Stimulated activated CD8-positive, alpha-beta memory T cell treated with anti-CD3 and anti-CD28 coated beads, Interleukin-2, amount 100 ng/mL, for 48 hours (primary cell): ENCODE measurements around the gene VSX1.

Experiments used
- DNase-seq, 2 donors: peaks; one replicate each; pipeline ENCODE4 v3.0.0-alpha.2; 2020; ENCODE audit warnings: low read depth in 2 of 2

Gene VSX1

DNA sequence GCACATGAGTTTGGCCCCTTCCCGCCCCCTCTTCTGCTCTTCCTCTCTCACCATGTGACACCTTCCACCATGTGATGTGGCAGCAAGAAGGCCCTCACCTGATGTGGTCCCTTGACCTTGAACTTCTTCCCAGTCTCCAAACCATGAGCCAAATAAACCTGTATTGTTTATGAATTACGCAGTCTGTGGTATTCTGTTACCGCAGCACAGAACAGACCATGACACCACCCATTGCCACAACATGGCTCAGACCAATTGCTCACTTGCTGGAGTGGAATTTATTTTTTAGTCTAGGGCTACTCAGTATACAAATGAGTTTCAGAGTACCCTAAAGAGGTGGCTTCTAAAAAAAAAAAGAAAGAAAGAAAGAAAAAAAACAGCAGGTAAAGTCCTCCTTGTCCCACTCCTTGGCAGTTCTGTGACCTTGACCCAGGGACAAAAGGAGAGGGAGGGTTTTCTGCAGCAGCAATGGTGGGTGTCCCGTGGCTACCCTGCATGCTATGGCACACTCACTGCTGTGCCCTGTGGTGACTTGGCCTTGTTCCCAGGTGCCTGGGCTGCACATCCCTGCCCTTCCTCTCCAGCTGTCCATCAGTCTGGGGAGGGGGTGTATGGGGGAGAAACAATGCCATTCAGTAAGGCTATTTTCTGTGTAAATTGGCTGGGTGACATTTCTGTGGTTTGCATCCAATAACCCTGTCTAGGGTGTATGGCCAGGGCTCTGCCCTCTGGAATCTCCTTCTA is 5.4 kb upstream of the VSX1 start:
- DNase-seq, result no peak

DNA sequence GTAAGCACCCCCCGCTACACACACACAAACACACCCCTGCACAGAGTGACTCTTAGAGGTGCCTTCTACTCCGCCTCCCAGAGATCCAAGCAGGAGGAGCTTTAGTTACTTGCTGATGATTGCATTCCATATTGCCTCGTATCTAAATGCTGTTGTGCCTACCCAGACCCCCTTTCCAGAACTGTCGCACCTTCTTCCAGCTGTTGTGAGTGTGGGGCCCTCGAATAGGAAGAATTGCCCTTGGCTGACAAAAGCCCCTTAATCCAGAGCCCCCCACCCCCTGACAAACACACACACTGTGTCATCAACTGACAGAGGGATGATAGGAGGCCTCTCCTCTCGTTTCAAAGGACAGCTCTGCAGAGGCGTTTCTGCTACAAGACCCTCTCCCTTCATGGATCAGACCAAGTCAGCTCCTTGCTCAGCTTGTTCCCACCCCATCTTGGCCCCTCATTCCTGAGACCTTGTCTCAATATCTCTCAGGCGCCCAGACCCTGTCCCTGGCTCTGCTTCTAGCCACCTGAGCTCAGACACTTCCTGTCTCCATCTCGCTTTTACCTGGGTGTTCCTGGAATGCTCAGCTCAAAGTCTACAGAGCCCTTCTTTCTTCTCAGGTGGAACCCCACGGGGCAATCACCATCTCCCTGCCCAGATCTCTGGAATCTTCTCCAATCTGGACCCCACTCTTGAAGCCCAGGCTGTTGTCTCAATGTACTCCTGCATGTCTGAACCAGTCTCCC is 4.0 kb upstream of the VSX1 start:
- no peak for DNase-seq

DNA sequence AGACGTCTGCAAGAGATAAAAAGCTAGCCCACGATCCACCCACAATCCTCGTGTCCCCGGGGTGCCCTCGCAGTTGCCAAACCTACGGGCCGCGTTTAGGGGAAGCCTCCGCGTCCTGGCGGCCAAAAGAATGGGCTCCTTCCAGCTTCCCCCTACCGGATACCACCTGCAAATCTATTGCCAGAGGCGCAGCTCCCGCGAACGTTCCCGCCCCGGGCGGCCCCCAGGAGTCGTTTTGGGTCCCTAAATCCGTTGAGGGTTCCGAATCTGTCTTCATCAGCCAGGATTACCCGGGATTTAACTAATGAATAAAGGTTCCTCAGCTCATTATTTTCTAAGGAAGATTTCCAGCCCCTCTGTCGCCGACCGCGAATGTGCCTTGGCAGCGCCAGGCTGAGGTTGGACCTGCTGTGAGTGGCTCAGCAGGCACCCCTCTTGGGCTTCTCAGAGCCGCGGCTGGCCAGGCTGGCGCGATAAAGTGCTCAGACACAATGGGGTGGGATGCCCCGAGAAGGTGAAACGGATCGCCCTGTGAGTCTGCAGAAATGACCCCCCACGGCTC is 2.8 kb upstream of the VSX1 start:
- DNase-seq, result no peak

DNA sequence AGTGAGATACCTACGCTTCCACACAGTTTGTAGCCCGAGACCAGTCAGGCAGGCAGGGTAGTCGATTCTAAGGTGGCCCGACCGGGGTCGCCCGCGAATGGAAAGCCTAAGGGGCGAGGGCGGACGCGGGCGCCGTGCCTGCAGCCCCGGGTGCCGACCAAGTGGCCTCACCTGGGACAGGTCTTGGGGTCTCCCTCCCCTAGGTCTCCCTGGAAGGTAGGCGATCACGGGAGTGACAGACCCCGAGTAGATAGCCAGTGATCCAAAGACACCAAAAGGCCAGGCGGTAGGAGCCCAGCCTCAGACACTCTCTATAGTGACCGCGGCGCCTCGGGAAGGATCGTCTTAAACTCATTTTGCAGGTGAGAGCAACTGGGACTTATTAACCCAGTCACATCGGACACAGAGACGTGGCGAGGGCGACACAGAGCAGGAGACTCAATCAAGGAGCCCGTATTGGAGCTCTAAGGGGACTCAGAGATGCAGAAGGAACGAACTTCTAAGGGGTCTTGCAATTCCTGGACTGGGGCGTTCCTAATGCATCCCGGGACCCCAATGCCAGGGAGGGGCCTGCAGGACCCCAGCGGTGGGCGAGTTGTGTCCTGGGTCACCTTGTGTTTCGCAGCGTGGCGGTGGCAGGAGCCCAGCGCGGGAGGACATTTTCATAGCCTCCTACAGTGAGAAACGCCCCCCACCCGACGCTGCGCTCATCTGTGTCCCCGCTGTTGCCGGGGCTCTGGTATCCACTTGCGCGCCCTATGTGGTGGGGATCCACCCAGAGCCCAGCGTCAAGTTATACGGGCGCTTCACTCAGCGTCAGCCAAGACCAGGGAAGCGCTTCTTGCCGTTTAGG is 2.1 kb upstream of the VSX1 start:
- DNase-seq, result no peak

DNA sequence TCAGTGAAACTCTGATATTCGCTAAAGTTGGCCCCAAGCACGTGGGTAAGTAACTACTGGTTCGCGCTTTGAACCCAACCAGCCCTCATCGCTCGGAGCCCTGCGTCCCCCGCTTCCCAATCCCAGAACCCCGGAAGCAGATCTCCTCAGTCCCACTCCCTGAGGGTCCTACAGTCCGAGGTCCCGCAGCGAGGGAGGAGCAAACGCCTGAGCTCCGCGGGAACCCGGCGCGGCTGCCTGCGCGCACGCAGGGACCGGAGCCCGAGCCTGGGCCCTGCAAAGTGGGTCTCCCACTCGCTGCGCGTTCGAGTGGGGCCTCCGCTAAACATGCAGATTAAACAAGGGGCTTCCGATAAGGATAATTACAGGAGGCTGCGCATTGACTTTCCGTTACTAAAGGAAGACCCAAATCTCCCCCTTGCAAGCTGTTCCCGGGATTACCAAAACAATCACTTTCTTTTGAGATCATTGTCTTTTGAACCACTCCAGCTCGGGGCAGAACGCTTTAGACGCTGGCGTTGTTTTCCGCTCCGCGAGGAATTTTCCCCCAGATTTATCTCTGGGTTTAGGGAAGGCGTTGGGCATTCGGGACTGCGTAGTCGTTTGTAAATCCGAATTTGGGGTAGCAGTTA is 1.3 kb upstream of the VSX1 start:
- DNase-seq, result no peak

DNA sequence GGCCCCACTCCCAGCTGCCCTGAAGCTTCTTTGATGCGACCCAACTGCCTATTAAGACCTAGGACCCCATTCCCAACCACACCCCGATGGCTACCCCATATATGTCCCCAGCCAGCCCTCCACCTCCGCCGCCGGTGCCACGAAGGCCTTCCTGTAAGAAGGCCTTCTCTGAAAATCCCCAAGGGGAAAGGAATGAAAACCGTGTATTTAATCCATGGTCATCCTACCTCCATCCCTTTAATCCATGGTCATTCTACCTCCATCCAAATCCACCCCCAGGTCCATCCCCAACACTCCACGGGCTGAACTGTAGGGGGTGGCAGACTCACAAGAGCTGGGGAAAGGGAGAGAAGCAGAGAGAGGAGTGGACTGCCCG is 545 bp upstream of the VSX1 start:
- DNase-seq, result no peak

DNA sequence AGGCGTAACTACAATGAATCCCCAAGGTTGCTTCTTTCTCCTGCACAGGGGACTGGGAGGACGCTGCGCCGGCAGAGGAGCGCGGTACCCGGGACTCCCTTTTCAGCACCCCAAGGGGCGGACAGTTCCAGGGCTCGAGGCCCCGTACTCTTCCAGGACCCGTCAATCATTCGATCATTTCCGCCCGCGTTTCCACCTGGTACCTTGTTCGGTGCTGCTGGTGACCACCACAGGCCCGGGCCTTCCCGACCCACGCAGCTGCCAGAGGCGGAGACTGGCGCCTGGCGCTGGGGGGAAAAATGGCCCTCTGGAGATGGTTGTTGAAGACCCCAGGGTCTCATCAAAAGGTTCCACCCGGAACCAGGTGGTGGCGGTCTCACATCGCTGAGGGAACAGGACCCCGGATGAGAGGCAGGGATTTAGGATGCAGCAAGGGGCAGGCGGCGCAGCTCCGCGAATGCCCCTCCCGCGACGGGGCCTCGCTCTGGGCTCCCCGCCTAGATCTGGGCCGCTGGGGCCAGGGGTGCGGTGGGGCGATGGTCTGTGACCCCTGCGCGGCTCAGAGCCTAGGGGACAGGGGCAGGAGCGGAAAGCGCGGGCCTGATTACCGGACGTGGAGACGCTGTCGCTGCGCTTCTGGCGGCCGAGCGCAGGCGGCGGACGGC is 744 bp downstream of the VSX1 start:
- DNase-seq, result peak in 1 of 2 donors; percentile 33

DNA sequence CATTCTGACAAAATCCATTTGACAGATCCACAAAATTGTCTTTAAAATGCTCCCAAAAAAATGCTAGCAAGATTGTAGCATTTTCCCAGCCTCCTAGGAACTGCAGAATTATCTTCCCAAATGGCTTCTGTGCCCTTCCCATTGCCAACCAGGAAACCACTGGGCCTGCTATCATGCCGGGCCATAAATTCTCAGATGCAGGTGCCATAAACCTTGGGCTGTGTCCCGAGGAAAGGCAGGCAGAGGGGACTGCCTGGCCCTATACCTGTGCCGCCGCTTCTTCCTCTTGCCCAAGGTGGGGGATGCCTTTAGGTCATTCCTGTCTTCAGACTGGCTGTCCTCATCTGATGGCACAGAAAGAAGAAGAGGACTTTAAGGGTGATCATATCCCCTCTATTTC is 2.8 kb downstream of the VSX1 start:
- no peak for DNase-seq

DNA sequence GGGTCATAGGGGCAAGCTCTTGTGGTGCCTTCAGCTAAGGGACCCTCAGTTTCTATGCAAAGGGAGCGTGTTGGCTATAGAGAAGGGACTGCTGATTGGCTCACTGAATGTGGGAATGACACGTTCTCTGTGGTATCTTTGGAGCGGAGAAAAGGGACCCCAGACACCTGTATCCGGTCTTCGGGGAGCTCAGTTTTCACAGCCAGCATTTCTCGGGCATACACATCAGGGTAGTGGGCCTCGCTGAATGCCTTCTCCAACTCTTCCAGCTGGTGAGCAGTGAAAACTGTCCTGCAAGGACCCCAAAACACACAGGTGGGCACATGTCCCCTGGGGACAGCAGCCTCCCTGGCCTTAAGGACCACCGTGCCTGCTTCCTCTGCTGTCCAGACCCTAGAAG is 3.3 kb downstream of the VSX1 start:
- DNase-seq, result no peak

DNA sequence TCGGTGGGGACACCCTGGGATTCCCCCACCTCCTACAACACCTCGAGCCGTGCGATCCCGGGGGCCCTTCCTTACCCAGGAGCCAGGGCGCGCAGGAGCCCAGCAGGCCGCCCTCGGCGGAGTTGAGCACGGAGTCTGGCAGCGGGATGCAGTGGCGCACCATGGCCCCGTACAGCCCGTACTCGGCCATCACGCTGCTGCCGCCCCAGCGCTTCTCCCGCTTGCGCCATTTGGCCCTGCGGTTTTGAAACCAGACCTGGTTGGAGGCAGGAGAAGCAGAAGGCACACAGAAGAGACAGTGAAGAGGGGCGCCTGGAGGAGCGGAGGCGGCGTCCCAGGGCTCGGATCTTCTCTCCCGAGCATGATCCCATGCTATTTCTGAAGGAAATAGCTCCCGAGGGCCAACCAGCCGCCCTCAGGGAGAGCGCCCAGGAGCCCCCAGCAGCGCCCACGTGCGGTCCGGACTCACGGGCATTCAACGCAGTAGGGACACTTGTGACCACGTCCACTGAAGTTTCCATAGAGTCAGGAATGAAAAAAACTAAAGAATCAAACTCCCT is 4.3 kb downstream of the VSX1 start:
- DNase-seq, result no peak

DNA sequence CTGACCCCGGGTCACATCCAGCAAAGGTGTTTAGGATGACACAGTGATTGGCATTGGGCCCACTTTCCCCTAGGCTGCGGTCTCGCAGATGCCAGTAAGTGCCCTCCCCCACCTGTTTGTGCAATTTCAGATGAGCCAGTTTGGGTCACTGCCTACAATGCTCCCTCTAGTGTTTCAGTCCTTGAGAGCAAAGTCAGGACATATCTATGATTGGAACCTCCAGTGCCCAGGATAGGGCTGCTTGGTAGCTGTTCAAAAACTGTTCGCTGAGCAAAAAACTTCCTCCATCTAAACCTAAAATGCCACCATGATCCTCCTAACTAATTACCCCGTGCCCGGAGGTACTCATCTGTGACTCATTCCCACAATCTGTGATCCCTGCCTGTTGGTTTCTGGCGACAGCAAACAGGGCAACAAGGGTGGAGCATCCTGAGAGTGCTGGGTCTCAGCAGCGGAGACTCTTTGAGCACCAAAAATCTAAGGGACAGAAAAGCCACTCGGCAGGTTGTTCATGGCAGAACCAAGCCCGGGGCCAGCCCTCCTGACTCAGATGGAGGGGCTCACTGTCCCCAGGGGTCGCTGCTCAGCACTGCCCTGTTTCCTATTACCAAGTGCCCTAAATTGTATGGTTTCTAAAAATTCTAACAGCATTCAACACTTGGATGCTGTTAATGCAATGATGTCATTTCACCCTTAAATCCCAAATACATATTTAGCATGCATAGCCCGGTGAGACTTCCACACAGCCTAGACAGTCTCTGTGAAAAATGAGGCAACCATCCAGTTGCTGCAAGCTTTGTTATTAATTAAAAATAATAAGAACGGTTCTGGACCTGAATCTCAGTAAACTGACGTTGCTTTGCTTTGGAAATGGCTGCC is 5.0 kb downstream of the VSX1 start:
- DNase-seq, result no peak

DNA sequence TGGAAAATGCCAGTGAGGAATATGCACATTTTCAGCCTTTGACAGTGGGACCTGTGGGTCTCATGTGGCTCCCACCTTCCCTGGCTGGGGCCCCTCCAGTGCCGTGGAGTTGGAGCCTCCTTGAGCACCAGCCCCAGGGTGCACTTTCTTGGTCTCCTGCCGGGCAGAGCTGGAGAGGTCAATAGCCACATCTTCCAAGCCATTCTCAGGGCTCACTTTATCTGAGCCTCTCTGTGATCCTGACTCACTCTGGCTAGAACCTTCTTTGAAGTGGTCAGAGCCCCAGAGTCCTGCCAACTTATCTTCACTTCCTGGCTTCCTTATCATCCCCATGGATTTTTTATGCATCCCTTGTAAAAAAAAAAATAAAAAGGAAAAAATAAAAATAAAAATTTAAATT is 5.7 kb downstream of the VSX1 start:
- no peak for DNase-seq

DNA sequence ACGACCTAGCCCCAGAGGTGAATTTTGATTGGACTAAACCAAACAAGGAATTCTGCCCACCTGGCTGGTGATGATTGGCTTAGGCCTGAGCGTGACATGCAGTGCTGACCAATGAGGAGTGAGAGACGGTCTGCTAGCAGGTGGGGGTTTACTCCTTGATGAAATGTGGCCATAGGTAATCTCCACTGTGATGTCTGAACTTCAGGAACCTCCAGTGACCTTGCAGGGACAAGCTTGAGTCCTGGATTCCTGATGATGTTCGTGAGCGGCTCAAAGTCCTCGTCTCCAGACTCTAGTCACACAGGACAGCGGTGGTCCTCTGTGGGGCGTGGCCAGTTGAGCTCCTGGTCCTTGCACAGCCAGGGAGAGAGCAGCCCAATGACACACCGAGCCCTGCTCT is 8.4 kb downstream of the VSX1 start:
- no peak for DNase-seq

DNA sequence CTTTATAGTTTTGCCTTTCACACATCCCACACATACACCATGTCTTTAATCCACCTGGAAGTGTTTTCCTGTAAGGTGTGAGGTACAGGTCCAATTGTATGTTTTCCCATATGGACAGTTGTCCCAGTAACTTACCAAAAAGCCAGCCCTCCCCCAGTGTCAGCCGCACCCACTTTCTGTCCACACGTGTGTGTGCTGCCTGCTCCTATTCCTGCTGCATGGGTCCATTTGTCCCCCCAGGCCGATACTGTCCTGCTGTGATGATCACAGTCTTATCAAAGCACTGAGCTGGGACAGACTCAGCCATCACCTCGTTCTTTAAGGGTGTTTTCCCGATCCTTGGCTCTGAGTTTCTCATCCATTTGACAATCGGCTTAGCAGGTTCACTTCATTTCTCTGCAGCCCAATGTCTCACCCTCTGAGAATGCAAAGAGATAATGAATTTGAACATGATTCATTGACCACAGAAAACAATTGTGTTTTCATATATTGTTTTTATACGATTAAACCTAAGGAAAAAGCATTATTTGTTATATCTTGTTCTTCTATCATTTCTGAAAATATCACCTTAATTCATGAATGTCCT is 9.6 kb downstream of the VSX1 start:
- no peak for DNase-seq

DNA sequence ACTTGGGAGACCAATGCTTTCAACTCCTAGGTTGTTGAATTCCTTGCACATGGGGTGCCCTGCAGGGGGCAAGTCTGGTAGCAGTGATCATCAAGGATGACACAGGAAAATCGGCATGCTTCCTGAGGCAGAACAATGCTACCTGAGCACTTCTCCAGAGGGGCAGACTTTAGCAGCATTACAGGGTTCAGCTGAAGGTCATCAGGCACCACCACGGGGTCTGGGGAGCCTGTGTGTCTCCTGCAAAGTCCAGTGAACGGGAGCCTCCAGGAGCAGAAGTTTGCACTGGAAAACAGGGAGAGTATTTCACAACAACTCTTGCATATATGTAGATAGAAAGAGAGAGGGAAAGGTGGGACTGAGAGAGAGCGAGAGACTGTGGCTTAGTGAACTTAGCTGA is 10.2 kb downstream of the VSX1 start:
- DNase-seq, result no peak

DNA sequence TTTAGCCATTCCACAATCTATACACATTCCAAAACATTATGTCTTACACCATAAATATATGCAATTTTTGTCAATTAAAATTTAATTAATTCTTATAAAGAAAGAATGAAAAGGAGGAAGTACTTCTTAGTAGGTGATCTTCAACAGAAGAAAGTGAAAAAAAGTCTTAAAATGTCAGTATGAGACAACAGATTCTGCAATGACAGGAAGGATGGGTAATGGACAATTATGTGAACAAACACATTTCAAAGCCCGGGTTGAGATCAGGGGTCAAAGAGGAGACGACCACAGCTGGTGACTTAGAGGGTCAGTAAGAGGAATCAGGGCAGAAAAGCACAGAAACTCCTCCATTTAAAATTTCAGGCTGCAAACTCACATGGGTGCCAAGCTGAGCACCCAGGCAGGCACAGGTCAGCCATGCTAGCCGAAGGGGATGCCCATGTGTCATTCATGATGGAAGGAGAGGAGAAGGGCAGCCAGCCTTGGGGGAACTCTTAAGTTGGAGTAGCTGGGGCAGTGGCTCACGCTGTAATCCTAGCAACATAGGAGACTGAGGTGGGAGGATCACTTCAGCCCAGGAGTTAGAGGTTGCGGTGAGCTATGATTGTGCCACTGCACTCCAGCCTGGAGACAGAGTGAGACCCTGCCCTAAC is 11.0 kb downstream of the VSX1 start:
- DNase-seq, result no peak

DNA sequence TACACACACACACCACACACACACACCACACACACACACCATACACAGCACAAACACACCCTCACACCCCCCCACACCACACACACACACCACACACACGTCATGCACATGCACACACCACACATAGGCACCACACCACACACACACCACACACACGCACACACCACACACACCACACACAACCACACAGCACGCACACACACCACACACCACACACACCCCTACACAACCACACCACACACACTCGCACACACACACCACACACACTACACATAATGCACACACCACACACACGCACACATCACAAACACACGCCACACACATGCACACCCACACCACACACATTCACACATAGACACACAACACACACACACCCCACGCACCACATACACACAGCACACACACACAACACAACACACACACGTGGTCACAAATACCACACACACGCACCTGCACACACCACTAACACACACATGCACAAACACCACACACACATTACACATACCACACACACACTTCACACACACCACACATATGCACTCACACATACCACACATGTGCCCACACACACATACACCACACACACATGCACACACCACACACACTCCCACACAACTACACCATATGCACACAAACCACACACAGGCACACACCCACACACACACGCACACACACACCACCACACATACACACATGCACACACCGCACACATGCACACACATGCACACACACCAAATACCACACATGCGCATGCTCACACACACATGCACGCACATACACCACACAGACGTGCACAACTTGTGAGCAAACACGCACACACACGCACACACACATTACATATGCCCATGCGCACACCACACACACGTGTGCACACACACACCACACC is 14.6 kb downstream of the VSX1 start:
- DNase-seq, result no peak

DNA sequence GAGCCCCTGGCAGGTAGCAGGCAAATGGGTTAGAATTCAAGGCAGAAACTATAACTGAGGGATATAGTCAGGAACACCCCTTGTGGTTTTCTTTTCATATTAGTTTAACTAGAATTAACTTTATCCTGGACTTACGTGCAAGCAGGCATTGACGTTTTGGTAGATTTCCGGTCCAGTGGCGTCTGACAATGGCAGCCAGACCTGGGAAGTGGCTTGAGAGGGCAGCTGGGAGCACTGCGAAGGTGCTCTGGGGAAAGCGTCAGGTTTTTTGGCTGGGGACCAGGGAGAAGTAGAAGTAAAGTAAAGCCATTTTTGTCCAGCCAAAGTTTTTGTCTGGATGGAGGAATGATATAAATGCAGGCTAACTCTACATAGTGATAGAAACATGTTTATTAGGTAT is 15.6 kb downstream of the VSX1 start:
- no peak for DNase-seq
